Fibroblast of the conjunctiva (primary cell): ENCODE data around the gene RSBN1L.

ENCODE experiments used
- DNase-seq: peaks from one replicate; pipeline ENCODE4 v3.0.0-alpha.2; 2010; ENCODE audit warnings: low read depth

The RSBN1L gene

DNA sequence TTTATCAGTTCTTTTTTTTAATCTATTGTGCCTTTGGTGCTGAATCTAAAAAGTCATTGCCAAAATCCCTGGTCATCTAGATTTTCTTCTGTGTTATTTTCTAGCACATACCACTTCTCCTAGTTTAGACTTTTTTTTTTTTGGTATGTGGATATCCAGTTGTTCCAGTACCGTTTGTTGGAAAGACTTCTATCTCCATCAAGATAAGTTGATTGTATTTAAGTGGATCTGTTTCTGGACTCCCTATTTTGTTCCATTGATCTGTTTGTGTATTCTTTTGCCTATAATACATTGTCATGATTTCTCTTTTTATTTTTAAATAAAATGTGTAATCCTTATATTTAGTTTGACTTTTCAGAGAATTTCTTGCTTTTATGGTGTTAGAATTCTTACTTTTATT is 35.5 kb downstream of the RSBN1L start:
- DNase-seq: no peak

DNA sequence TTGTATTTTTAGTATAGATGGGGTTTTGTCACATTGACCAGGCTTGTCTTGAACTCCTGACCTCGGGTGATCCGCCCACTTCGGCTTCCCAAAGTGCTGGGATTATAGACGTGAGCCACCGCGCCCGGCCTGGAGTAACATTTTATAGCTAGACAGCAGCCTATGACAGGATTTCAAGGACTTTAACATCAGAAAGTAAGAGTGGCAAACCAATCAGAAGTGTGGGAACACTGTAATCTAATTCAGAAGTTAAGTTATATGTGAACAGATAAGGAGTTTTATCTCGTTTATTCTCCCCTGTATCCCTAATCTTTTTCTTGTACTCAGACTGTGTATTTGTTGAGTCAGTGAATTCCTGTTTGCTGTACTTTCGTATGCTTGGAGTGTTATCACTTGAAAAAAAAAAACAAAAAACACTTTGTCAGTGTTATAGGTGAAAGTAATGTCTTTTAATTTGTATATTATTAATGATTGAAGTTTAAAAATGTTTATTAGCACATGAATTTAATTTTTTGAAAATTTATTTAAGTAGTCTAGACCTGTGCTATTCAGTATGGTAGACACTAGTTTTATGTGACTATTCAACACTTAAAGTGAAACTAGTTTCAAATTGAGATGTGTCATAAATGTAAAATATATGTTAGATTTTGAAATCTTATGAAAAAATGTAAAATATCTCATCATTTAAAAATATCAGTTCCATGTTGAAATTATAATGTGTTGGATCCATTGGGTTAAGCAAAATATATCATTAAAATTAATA is 38.6 kb downstream of the RSBN1L start:
- DNase-seq: no peak

DNA sequence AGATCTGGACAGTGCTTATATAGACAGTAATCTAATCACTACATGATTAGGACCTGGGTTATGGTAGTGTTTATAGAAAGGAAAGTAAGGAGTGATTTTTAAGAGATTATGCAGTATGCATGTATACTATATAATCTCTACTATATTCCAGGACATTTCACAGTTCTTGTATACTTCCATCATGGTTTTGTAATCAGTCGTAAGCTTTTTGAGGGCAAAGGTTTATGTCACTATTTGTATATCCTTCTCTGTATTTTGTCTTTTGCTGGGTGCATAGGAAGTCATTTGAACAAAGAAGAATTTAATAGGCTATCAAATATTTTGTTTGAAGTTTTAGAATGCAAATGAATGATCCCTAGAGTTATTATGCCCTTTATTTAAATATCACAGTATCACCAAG is 39.2 kb downstream of the RSBN1L start:
- no peak for DNase-seq

DNA sequence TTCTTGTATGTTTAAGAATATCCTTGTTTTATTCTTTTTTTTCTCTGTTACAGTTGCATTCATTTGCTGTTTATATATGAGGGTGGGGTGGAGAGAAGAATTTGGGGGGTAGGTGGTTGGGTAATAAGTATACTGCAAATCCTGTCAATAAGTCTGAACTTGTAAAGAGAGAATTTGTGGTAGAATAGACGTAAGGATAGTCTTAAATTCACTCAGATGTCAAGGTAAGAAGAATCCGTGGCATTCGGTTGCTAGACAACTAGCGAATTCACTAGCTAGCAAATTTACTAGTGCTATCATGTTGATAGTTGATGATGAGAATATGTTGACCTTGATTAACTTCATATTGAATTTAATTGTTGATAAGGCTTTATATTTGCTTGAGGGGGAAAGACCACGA is 40.7 kb downstream of the RSBN1L start:
- DNase-seq: no peak

DNA sequence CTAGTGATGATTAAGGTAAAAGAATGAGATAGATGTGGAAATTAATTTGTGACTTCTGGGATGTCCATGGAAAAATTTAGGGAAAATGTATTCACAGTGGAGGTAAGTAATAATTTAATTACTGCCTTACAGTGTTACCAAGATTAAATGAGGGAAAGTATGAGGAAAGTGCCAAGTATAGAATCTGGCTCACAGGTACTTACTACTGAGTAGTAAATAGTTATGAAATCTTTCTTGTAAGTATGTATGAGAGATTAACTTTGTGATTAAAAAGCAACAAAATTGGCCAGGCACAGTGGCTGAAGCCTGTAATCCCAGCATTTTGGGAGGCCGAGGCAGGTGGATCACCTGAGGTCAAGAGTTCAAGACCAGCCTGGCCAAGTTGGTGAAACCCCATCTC is 42.1 kb downstream of the RSBN1L start:
- no peak for DNase-seq

DNA sequence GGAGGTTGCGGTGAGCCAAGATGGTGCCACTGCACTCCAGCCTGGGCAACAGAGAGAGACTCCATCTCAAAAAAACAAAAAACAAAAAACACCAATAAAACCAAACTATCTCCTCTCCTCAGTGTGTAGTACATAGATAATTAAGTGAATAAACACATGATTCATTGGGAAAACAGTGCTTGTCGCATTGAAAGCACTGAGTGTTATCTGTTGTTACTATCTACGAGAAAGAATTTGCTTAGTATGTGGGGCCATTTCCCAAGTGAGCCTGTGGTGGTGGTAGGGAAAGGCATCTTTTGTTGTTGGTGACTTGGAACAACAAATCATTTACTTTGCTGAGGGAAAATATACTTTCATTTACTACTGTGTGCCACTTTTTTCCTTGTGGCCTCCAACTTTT is 42.6 kb downstream of the RSBN1L start:
- no peak for DNase-seq

DNA sequence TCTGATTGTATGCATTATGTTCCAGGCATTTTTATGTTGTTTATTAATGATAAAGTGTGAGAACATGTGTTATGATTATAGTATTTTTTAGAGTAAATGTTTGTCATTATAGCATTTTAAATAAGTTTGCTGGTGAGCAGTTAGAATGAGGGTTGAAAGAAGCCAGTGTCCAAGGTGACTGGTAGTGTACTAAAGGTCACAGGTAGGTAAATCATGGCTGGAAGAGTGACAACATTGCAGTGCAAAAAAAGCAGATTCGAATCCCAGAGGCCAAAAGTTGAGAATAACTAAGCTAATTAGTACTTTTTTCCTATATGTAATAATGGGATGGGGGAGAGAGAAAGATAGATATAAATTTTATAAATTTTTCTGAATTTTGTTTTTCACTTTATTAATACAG is 44.0 kb downstream of the RSBN1L start:
- no peak for DNase-seq

DNA sequence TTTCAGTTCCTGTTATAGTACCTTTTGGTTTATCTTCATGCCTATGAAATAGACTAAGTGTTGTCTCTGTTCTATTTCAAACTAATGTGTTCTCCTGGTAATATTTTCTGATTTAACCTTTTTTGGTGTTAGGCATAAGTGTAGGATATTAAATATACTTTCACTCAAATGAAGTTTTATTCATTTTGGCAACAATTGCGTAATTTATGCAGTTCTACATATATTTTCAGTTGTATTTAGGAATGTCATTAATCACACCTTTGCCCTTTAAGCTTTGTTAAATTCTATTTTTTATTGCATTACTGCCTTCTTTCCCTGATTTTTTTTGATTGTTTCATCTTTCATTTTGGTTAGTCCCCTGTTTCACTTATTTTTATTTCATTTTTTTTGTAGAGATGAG is 47.3 kb downstream of the RSBN1L start:
- no peak for DNase-seq

DNA sequence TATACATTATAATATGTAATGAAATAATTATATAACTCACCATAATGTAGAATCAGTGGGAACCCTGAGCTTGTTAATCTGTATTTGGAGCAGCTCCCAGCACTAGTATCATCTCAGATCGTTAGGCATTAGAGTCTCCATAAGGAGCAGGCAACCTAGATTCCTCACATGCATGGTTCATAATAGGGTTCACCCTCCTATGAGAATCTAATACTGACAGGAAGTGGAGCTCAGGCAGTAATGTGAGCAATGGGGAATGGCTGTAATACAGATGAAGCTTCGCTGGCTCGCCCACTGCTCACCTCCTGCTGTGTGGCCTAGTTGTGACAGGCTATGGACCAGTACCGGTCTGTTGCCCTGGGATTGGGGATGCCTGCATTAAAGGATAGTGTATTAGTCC is 49.5 kb downstream of the RSBN1L start:
- DNase-seq: no peak

DNA sequence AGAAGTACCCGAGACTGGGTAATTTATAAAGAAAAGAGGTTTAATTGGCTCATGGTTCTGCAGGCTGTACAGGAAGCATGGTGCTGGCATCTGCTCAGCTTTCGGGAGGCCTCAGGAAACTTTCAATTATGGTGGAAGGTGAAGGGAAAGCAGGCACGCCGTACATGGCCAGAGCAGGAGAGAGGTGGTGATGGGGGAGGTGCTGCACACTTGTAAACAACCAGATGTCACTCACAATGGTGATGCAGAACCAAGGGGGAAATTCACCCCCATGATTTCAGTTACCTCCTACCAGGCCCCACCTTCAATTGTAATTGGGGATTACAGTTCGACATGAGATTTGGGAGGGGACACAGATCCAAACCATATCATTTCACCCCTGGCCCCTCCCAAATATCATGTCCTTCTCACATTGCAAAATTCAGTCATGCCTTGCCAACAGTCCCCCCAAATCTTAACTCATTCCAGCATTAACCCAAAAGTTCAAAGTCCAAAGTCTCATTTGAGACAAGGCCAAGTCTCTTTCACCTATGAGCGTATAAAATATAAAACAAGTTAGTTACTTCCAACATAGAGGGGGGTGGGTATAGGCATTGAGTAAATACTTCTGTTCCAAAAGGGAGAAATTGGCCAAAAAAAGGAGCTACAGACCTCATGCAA is 50.0 kb downstream of the RSBN1L start:
- no peak for DNase-seq

DNA sequence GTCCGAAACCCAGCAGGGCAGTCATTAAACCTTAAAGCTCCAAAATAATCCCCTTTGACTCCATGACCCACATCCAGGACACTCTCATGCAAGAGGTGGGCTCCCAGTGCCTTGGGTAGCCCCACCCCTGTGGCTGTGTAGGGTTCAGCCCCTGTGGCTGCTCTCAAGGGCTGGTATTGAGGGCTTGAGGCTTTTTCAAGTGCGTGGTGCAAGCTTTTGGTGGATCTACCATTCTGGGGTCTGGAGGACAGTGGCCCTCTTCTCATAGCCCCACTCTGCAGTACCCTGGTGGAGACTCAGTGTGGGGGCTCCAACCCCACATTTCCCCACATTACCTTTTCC is 50.5 kb downstream of the RSBN1L start:
- no peak for DNase-seq

DNA sequence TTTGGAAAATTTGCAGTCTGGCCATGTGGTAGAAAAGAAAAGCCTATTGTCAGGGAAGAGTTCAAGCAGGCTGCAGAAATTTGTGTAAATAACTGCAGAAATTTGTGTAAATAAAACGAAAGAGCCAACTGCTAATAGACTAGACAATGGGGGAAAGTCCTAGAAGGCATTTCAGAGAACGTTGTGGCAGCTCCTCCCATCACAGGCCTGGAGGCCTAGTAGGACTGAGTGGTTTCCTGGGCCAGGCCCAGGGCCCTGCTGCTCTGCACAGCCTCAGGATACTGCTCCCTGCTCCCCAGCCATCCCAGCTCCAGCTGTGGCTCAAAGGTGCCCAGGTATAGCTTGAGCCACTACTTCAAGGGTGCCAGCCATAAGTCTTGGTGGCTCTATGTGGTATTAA is 50.9 kb downstream of the RSBN1L start:
- no peak for DNase-seq

DNA sequence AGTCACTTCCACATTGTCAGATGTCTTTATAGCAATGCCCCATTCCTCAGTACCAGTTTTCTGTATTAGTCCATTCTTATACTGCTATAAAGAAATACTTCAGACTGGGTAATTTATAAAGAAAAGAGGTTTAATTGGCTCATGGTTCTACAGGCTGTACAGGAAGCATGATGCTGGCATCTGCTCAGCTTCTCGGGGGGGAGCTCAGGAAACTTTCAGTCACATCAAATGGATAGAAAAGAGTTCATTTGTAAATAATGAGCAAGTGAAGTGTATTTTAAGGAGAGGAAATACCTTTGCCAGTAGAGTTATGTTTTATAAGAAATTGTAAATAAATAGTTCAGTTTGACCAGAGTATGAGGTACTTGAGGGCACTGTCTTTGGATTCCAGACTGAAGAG is 51.5 kb downstream of the RSBN1L start:
- no peak for DNase-seq

DNA sequence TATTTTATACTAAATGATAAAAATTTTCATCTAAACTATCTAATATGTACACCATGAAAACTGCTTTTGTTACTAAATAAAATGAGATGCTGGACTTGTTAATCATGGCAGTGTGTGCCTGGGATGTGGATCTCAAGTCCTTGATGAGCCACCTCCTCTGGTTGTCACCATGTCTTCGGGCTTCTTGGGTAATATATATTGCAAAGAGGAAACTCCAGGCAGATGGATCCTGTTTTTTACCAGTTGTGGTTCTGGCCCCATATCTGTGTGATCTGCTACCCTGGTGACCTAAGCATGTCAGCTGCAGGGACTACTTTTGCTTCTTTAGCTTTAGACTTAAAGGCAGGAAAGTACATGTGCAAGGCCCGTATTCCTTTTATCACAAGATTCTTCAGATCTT is 55.8 kb downstream of the RSBN1L start:
- no peak for DNase-seq

DNA sequence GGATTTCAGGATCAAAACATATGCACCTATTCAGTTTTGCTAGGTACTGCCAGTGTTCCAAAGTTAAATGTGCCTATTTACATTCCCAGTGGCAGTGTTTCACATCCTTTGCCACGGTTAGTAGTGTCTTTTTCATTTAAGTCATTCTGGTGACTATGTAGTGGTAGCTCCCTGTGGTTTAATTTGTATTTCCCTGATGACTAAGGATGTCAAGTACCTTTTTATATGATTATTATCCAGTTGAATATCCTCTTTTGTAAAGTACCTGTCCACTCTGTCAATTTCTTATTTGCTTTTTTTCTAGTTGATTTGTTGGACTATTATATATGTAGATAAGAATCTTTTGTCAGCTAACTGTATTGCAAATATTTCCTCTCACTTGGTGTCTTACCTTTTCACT is 56.9 kb downstream of the RSBN1L start:
- no peak for DNase-seq

DNA sequence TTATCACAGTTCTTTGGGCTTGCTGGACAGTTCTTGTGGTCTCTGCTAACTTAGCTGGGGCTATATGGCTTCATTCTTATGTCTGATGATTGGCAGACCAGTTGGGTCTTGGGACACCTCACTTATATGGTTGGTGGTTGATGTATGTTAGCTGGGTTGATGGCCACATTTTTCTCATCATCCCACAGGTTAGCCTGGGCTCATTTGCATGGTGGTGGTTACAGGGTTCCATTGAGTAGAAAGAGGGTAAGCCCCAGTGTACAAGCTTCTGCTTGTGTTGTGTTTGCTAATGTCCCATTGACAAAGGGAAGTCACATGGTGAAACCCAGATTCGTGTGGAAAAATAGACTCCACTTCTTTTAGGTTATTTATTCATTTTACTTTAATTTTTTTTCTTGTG is 61.3 kb downstream of the RSBN1L start:
- DNase-seq: no peak

DNA sequence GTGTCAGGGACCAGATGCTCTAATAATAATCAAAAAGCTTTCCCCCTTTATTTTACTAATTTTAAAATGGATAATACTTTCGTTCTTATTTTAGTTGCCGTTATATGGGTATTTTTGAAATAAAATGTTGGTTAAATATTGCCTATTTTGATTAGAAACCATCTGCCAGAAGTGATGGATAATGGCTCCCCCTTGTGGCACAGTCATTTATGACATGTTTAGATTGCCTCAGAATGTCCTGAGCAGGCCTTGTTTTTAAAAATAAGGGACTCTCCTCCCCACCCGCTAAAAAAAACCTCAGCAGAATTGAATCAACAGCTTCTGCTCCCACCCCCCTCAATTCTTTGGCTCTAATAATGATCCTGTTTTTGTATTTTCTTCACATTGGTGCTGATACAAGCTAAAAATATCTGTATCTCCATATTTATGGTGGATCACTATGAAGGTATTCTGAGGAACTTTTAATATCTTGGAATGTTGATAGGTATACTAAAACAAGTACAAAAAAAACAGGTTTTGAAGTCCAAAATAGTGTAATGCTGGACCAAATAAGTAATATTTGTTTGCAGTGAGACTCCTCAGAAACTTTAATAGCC is 63.1 kb downstream of the RSBN1L start:
- DNase-seq: peak; percentile 63

DNA sequence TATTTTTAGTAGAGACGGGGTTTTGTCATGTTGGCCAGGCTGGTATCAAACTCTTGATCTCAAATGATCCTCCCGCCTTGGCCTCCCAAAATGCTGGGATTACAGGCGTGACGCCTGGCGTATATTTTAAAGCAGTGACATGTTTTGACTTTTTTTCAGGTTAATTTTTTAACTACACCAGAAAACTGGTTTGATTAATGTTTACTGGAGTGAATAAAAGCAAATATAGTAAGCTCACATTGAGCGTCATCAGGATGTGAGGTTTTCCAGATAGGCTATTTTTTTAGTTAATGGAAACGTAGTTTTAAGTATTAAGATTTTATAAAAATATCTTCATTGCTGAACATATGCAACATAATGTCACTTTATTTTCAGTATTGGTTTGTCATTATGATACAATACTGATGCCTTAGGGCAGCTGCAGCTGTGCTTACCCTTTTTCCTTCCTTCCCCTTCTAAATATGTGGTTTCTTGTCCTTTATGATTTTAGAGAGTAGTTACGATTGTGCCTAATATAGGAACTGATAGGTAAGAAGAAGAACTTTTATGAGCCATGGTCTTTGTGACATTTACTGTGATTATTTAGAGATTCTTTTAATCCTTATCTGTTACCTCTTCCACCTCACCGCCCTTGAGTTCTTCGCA is 64.7 kb downstream of the RSBN1L start:
- no peak for DNase-seq

DNA sequence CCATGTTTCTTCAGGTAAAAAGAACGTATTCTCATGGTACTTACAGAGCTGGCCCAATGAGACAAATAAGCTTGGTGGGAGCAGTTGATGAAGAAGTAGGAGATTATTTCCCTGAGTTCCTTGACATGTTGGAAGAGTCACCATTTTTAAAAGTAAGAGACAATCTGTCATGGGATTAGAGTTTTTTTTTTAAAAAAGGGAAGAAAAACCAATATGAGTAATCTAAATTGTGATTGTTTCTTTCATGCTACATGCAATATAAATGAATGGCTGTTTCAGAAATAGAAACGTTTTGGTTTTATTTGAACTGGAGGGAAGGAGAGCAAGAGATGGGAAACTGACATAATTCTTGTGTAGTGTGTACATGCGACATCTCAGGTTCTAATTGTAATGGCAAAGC is 69.2 kb downstream of the RSBN1L start:
- DNase-seq: no peak

DNA sequence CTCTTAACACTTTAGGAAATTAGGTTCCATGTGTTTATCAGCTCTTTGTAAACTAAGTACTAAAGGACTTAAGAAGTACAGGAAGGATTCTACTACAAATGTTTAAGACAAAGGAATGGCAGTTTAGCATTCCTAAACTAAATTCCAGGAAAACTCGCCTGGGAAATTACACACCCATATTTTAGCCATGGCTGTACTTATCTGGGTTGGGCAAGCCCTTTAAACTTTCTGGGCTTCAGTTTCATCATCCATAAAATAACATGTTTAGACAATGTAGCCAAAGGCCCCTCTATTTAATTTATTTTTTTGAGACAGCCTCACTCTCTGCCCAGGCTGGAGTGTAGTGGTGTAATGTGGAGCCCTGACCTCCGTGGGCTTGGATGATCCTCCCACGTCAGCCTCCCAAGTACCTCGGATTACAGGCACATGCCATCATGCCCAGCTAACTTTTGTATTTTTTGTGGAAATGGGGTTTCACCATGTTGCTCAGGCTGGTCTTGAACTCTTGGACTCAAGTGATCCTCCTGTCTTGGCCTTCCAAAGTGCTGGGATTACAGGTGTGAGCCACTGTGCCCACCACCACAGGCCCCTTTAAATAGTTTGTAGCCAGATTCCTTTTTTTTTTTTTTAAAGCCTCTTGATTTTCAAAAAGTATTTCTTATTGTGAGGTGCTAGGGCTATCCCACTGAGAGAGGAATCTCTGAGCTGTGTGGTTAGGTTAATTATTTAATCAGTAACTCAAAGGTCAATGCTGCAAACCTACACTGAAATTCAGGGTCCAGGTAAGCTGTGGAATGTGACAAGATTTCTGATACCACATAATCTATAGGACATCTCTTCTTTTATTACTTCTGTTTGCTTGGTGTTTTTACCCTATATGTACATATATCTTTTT is 69.9 kb downstream of the RSBN1L start:
- no peak for DNase-seq

DNA sequence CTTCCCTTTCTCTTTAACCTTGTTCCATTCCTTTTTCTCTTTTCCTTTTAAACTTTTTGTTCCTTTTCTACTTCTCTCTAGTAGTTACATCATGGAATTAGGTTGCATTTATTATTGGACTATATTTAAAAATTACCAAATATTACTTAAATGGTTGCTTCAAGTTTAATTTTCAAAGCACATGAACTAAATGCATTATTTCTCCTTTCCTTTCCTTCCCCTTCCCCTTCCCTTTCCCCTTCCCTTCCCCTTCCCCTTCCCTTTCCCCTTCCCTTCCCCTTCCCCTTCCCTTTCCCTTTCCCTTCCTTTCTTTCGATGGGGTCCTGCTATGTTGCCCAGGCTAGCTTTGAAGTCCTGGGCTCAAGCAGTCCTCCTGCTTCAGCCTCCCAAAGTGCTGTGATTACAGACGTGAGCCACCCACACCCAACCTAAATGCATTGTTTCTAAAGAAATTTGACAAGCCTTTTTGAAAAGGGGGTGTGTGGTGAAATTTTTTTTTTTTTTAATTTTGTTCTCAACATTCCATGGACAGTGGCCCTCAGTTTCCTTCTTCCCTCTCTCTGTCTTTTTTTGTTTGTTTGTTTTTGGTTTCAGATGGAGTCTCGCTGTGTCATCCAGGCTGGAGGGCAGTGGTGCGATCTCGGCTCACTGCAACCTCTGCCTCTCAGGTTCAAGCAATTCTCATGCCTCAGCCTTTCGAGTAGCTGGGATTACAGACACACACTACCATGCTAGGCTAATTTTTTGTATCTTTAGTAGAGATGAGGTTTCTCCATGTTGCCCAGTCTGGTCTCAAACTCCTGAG is 70.7 kb downstream of the RSBN1L start:
- DNase-seq: no peak
